ENCODE data around the gene UNC13D. TPM values are rescaled to one million over a fixed set of nuclear protein-coding genes. Genes with fewer than 3 reads are reported as not detected.

The UNC13D gene
- total and polyA plus RNA-seq, 12 donors, result 3.0 to 20.7 (median 8.5) TPM

- no peaks in the 10 kb centered on the region for H3K9me3 ChIP-seq
- intact Hi-C loops (cut with DNase I), result loop anchor here in 1 of 10 donors (10.0 kb wide), 1 partner anchor 47 kb away; a partner anchor contains a TSS
- ATAC-seq, result no peak
- no peaks in the 10 kb centered on the region for H3K27me3 ChIP-seq
- peaks cover 0 to 20% (median 2%) of the 10 kb centered on the region in 9 donors for H3K4me1 ChIP-seq
- DNase-seq, result no peak
- TF ChIP-seq CTCF (IDR thresholded peaks at IDR 0.05), result no peak
- H3K27ac ChIP-seq, result peak overlapping the region in 2 of 10 donors; percentile 5 to 18
- 87 to 92% methylated on average over 7 of the region's 7 CpGs for WGBS, 2 donors
- no peak overlapping the region for H3K4me3 ChIP-seq
- H3K36me3 ChIP-seq, result peaks cover 9 to 100% (median 62%) of the 10 kb centered on the region in 9 donors
These were observed 22.7 kb downstream of the UNC13D start for GRCh38 chr17:75821552-75821951.

GRCh38 chr17:75820094-75821080, 23.8 kb downstream of the UNC13D start:
- TF ChIP-seq CTCF (IDR thresholded peaks at IDR 0.05), result no peak
- Histone ChIP-seq H3K27me3 (no peaks in the 10 kb centered on the region), H3K4me3 (no peak overlapping the region), H3K4me1 (peaks cover 0 to 17% (median 0%) of the 10 kb centered on the region in 9 donors), H3K36me3 (peaks cover 9 to 100% (median 73%) of the 10 kb centered on the region in 9 donors), H3K9me3 (no peaks in the 10 kb centered on the region), H3K27ac (no peak overlapping the region)
- ATAC-seq, result no peak
- 85 to 87% methylated on average over 21 of the region's 21 CpGs for WGBS, 2 donors
- intact Hi-C loops (cut with DNase I), result loop anchor here in 1 of 10 donors (10.0 kb wide), 1 partner anchor 46 kb away; a partner anchor contains a TSS
- DNase-seq, result no peak

GRCh38 chr17:75819678-75820077, 24.5 kb downstream of the UNC13D start:
- intact Hi-C loops (cut with DNase I), result loop anchor here in 1 of 10 donors (10.0 kb wide), 1 partner anchor 45 kb away; a partner anchor contains a TSS
- DNase-seq (no peak), ATAC-seq (peak in 1 of 8 donors; percentile 9)
- no peak overlapping the region for H3K27ac ChIP-seq
- H3K4me3 ChIP-seq, result no peak overlapping the region
- H3K9me3 ChIP-seq, result no peaks in the 10 kb centered on the region
- TF ChIP-seq CTCF (IDR thresholded peaks at IDR 0.05), result no peak
- no peaks in the 10 kb centered on the region for H3K27me3 ChIP-seq
- peaks cover 0 to 15% (median 0%) of the 10 kb centered on the region in 9 donors for H3K4me1 ChIP-seq
- H3K36me3 ChIP-seq, result peaks cover 9 to 100% (median 75%) of the 10 kb centered on the region in 9 donors
- 84 to 91% methylated on average over 16 of the region's 16 CpGs for WGBS, 2 donors

- 90 to 95% methylated on average over 7 of the region's 7 CpGs for WGBS, 2 donors
These were observed 25.1 kb downstream of the UNC13D start for GRCh38 chr17:75819116-75819515.

More at GRCh38 chr17:75819116-75819515, 25.1 kb downstream of the UNC13D start:
- no peak overlapping the region for H3K27ac ChIP-seq
- H3K4me3 ChIP-seq, result no peak overlapping the region
- H3K36me3 ChIP-seq, result peaks cover 9 to 100% (median 73%) of the 10 kb centered on the region in 9 donors
- peaks cover 0 to 12% (median 0%) of the 10 kb centered on the region in 9 donors for H3K4me1 ChIP-seq
- no peak for TF ChIP-seq CTCF (IDR thresholded peaks at IDR 0.05)
- no peaks in the 10 kb centered on the region for H3K27me3 ChIP-seq
- no peak for DNase-seq
- no peak for ATAC-seq
- intact Hi-C loops (cut with DNase I), result no loop called here
- H3K9me3 ChIP-seq, result no peaks in the 10 kb centered on the region
